Upper lobe of left lung (tissue), 4 donors: ENCODE measurements around the gene RPS6KA2.

ENCODE experiments used
- EP300 ChIP-seq, 4 donors: sonication (generic); formaldehyde crosslinking; IDR thresholded peaks; one replicate each; pipeline ENCODE4 v1.5.1; 2017; ENCODE audit warnings: antibody characterized with exemption in 4 of 4, control low read depth in 2 of 4
- POLR2A ChIP-seq, 4 donors: fragments of 450-650 bp; IDR thresholded peaks; one replicate each; pipeline ENCODE4 v1.5.1; 2016 to 2017; ENCODE audit warnings: antibody characterized with exemption in 4 of 4, mild to moderate bottlenecking in 2 of 4
- TF ChIP-seq, protein P1 (sequence below), 6 experiments: fragments of 450-650 bp in 4 of 6; fragments of 200-600 bp in 2 of 6; sonication (generic) in 2 of 6; IDR thresholded peaks; one replicate each; pipeline ENCODE4 v1.5.1; 2016 to 2019; ENCODE audit warnings: antibody characterized with exemption in 6 of 6

- TF ChIP-seq EP300 (IDR thresholded peaks at IDR 0.05), result no peak
- TF ChIP-seq, protein P1, sequence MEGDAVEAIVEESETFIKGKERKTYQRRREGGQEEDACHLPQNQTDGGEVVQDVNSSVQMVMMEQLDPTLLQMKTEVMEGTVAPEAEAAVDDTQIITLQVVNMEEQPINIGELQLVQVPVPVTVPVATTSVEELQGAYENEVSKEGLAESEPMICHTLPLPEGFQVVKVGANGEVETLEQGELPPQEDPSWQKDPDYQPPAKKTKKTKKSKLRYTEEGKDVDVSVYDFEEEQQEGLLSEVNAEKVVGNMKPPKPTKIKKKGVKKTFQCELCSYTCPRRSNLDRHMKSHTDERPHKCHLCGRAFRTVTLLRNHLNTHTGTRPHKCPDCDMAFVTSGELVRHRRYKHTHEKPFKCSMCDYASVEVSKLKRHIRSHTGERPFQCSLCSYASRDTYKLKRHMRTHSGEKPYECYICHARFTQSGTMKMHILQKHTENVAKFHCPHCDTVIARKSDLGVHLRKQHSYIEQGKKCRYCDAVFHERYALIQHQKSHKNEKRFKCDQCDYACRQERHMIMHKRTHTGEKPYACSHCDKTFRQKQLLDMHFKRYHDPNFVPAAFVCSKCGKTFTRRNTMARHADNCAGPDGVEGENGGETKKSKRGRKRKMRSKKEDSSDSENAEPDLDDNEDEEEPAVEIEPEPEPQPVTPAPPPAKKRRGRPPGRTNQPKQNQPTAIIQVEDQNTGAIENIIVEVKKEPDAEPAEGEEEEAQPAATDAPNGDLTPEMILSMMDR (IDR thresholded peaks at IDR 0.05), result no peak
- TF ChIP-seq POLR2A (IDR thresholded peaks at IDR 0.05), result no peak
Measured at GRCh38 chr6:166650047-166650446, 23.0 kb upstream of the RPS6KA2 start.
